Measurements from ENCODE around the gene COMMD2. TPM values are rescaled to one million over a fixed set of nuclear protein-coding genes. Genes with fewer than 3 reads are reported as not detected.

The COMMD2 gene
- total and polyA plus RNA-seq, 10 donors: 8.9 to 36.1 (median 29.0) TPM

DNA sequence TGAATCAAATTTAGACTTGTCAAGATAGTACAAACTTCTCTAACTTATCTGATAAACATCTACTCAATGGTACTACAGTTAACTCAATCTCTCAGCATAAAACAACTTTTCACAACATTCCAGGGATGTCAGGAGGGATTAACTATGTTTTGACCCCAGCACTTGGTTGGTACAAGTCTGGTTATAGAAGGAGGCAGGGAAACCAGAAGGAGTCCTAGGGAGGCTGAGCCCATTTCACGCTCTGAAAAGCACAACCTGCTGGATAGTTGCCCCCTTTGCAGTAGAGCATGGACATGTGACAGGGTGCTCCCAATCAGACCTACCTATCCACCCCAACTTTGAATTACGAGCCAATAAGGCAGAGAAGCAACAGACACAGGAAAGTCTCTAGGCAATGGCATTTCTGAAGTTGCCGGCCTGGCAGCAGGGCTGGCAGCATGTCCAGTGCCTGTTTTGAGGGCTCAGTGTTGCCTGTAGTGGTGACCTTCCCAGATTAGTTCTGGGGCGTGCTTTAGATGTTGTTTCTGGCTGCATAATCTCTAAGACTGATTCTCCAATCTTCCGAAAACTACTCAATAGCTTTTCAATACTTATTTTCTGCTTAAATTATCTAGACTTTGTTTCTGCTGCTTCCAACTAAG, 31.9 kb upstream of the COMMD2 start:
- H3K4me3 ChIP-seq: no peak overlapping the region
- no peak for DNase-seq
- peaks cover 0 to 3% (median 0%) of the 10 kb centered on the region in 7 donors for H3K27me3 ChIP-seq (replicated peaks in 1 of 7)
- H3K4me1 ChIP-seq: peaks cover 3 to 40% (median 16%) of the 10 kb centered on the region in 6 donors
- WGBS, 5 donors: 77 to 93% (median 89%) methylated on average over 5 of the region's 5 CpGs
- H3K9me3 ChIP-seq: no peaks in the 10 kb centered on the region
- peak overlapping the region in 4 of 8 donors; percentile 66 to 75 (median 68) for H3K27ac ChIP-seq
- intact Hi-C loops (cut with DNase I; ENCODE audit: low total_unique reads): no loop called here
- H3K36me3 ChIP-seq: no peaks in the 10 kb centered on the region
- TF ChIP-seq CTCF (IDR thresholded peaks at IDR 0.05 in 8 of 11, conservative IDR thresholded peaks at IDR 0.05 in 3 of 11) (no peak), POLR2AphosphoS5 (IDR thresholded peaks at IDR 0.05) (no peak), POLR2A (IDR thresholded peaks at IDR 0.05) (no peak)

- intact Hi-C loops (cut with DNase I; ENCODE audit: low total_unique reads): no loop called here
- H3K36me3 ChIP-seq: no peaks in the 10 kb centered on the region
- H3K4me3 ChIP-seq: peak overlapping the region in 1 of 8 donors; percentile 24
- H3K27me3 ChIP-seq (replicated peaks in 1 of 7): peaks cover 0 to 3% (median 0%) of the 10 kb centered on the region in 7 donors
- peaks cover 3 to 40% (median 16%) of the 10 kb centered on the region in 6 donors for H3K4me1 ChIP-seq
- TF ChIP-seq POLR2A (IDR thresholded peaks at IDR 0.05) (no peak), POLR2AphosphoS5 (IDR thresholded peaks at IDR 0.05) (no peak), CTCF (IDR thresholded peaks at IDR 0.05 in 8 of 11, conservative IDR thresholded peaks at IDR 0.05 in 3 of 11) (no peak)
- no peak for DNase-seq
- H3K9me3 ChIP-seq: no peaks in the 10 kb centered on the region
- peak overlapping the region in 5 of 8 donors; percentile 17 to 75 (median 67) for H3K27ac ChIP-seq
Observed at GRCh38 chr3:149783576-149783975, 31.3 kb upstream of the COMMD2 start.

DNA sequence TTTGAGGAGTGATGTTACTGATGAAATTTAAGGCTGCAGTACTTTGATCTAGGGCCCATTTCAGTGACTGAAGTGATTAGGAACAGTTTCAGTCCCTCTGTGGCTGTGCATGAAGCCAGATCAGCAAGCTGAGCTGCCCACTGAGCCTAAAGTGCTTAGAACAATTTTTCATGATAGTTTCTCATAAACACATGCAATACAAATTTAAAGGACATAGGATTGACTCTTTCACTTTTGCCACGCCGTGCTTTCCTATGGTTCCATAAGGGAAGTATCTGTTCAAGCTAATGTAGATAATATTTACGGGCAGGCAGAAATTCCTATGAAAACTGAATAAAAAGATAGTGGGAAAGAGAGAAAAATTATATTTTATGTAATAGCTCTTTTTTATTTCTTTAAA, 29.5 kb upstream of the COMMD2 start:
- TF ChIP-seq CTCF (IDR thresholded peaks at IDR 0.05 in 8 of 11, conservative IDR thresholded peaks at IDR 0.05 in 3 of 11) (no peak), POLR2A (IDR thresholded peaks at IDR 0.05) (no peak), POLR2AphosphoS5 (IDR thresholded peaks at IDR 0.05) (no peak)
- H3K9me3 ChIP-seq: no peaks in the 10 kb centered on the region
- no peaks in the 10 kb centered on the region for H3K36me3 ChIP-seq
- intact Hi-C loops (cut with DNase I; ENCODE audit: low total_unique reads): no loop called here
- H3K4me1 ChIP-seq: peaks cover 3 to 40% (median 16%) of the 10 kb centered on the region in 6 donors
- H3K27me3 ChIP-seq (replicated peaks in 1 of 7): no peaks in the 10 kb centered on the region
- H3K27ac ChIP-seq: peak overlapping the region in 7 of 8 donors; percentile 43 to 75 (median 66)
- no peak for DNase-seq
- H3K4me3 ChIP-seq: peak overlapping the region in 1 of 8 donors; percentile 42
- 73 to 91% (median 86%) methylated on average over 3 of the region's 3 CpGs for WGBS, 5 donors

DNA sequence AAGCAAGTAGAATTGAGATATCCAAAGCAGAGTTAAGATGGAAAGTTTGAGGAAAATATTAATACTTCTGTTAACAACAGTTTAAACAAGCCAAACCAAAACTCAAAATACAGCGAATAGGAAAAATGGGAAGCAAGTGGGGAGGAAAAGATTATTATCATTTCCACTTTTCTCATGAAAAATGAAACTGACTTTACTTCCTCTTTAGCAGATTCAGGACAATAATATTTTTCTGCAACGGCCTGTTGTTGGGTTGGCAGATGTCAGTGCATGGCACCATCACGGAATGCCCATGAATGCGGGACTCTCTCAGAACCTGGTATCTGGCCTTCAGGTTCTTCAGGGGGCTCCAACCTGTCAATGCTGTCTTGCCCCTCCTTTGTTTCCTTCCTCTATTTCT, 28.9 kb upstream of the COMMD2 start:
- Histone ChIP-seq H3K27ac (peak overlapping the region; percentile 19 to 75 (median 60)), H3K27me3 (replicated peaks in 1 of 7) (no peaks in the 10 kb centered on the region), H3K4me3 (peak overlapping the region in 1 of 8 donors; percentile 42), H3K36me3 (no peaks in the 10 kb centered on the region), H3K9me3 (no peaks in the 10 kb centered on the region), H3K4me1 (peaks cover 3 to 40% (median 16%) of the 10 kb centered on the region in 6 donors)
- DNase-seq: no peak
- WGBS, 5 donors: 28 to 39% (median 34%) methylated on average over 4 of the region's 4 CpGs
- no peak for TF ChIP-seq POLR2AphosphoS5 (IDR thresholded peaks at IDR 0.05)
- no peak for TF ChIP-seq CTCF (IDR thresholded peaks at IDR 0.05 in 8 of 11, conservative IDR thresholded peaks at IDR 0.05 in 3 of 11)
- no peak for TF ChIP-seq POLR2A (IDR thresholded peaks at IDR 0.05)
- intact Hi-C loops (cut with DNase I; ENCODE audit: low total_unique reads): no loop called here
